SHP77 treated with DMSO at 0.1 percent for 48 hours (cell line): Measurements from ENCODE around the gene ITGB2.

Experiments used
- DNase-seq: peaks from one replicate; lab custom pipeline; 2025; lab: John Stamatoyannopoulos, UW

The ITGB2 gene

GRCh38 chr21:44910229-44911067 is 10.3 kb downstream of the ITGB2 start:
- DNase-seq: no peak

GRCh38 chr21:44909719-44910118 is 11.0 kb downstream of the ITGB2 start:
- no peak for DNase-seq

GRCh38 chr21:44908908-44909307 is 11.8 kb downstream of the ITGB2 start:
- no peak for DNase-seq

GRCh38 chr21:44907966-44908895 is 12.5 kb downstream of the ITGB2 start:
- DNase-seq: no peak

GRCh38 chr21:44907225-44907965 is 13.3 kb downstream of the ITGB2 start:
- no peak for DNase-seq

GRCh38 chr21:44905728-44906090 is 15.0 kb downstream of the ITGB2 start:
- no peak for DNase-seq

- no peak for DNase-seq
Measured at GRCh38 chr21:44905016-44905727, 15.5 kb downstream of the ITGB2 start.

- DNase-seq: no peak
Measured at GRCh38 chr21:44904141-44904923, 16.4 kb downstream of the ITGB2 start.

- no peak for DNase-seq
Measured at GRCh38 chr21:44903689-44904088, 17.0 kb downstream of the ITGB2 start.

GRCh38 chr21:44903050-44903685 is 17.5 kb downstream of the ITGB2 start:
- no peak for DNase-seq

- no peak for DNase-seq
Measured at GRCh38 chr21:44902268-44903049, 18.2 kb downstream of the ITGB2 start.

GRCh38 chr21:44901391-44902074 is 19.2 kb downstream of the ITGB2 start:
- DNase-seq: no peak

- DNase-seq: no peak
Measured at GRCh38 chr21:44900559-44901251, 20.0 kb downstream of the ITGB2 start.

GRCh38 chr21:44899768-44900558 is 20.7 kb downstream of the ITGB2 start:
- DNase-seq: no peak

- no peak for DNase-seq
Measured at GRCh38 chr21:44898851-44899767, 21.6 kb downstream of the ITGB2 start.

- DNase-seq: no peak
Measured at GRCh38 chr21:44898011-44898488, 22.6 kb downstream of the ITGB2 start.
